ENCODE measurements around the gene NUDT8. TPM values are rescaled to one million over a fixed set of nuclear protein-coding genes. Genes with fewer than 3 reads are reported as not detected.

NUDT8 gene
- total RNA-seq, 1 experiment from 2014 or later = 6.9 TPM

DNA sequence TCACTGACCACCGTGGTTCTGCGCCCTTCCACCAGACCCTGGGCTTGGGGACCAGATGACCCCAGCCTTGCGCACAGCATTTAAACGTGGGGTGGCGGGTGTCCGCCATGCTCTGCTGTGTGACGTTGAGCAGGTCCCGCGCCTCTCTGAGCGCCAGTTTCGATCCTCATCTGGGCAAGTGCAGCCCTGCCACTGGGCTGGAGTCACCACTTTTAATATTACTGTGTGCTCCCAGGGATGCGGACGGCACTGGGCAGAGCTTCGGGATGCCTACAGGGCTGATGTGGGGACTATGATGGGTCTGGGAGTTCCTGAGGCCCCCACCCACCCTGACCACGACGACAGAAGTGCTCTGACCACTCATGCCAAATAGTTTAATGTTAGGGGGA is 1.2 kb upstream of the NUDT8 start:
- H3K9me3 Mint-ChIP-seq (ENCODE audit: unreplicated experiment) = no peaks in the 10 kb centered on the region
- intact Hi-C loops (cut with micrococcal nuclease) = no loop called here
- POLR2A ChIA-PET = interaction anchor here (1.2 to 2.8 kb wide), 4 partner anchors 26 to 71 kb away, joined by 3 to 20 read pairs (median 12); partner anchors contain the start of gene GSTP1
- TF ChIP-seq, protein P1, sequence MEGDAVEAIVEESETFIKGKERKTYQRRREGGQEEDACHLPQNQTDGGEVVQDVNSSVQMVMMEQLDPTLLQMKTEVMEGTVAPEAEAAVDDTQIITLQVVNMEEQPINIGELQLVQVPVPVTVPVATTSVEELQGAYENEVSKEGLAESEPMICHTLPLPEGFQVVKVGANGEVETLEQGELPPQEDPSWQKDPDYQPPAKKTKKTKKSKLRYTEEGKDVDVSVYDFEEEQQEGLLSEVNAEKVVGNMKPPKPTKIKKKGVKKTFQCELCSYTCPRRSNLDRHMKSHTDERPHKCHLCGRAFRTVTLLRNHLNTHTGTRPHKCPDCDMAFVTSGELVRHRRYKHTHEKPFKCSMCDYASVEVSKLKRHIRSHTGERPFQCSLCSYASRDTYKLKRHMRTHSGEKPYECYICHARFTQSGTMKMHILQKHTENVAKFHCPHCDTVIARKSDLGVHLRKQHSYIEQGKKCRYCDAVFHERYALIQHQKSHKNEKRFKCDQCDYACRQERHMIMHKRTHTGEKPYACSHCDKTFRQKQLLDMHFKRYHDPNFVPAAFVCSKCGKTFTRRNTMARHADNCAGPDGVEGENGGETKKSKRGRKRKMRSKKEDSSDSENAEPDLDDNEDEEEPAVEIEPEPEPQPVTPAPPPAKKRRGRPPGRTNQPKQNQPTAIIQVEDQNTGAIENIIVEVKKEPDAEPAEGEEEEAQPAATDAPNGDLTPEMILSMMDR (IDR thresholded peaks at IDR 0.05; ENCODE audit: unreplicated experiment) = no peak
- no peaks in the 10 kb centered on the region for H3K36me3 Mint-ChIP-seq (ENCODE audit: insufficient read depth, unreplicated experiment)
- no peaks in the 10 kb centered on the region for H3K27me3 Mint-ChIP-seq (ENCODE audit: insufficient read depth, unreplicated experiment)
- DNase-seq (ENCODE audit: unreplicated experiment) = no peak
- no TSS peak for BruUV-seq (replicated peaks)
- CTCF ChIA-PET = interaction anchor here (0.6 to 5.0 kb wide), 8 partner anchors 8 to 45 kb away, joined by 3 to 50 read pairs (median 5); no protein-coding TSS in a partner anchor
- peak overlapping the region; percentile 79 for H3K4me3 Mint-ChIP-seq (ENCODE audit: unreplicated experiment)
- no peaks in the 10 kb centered on the region for H3K4me1 Mint-ChIP-seq (ENCODE audit: insufficient read depth, unreplicated experiment)
- peak overlapping the region; percentile 52 for H3K27ac Mint-ChIP-seq (ENCODE audit: low read depth, unreplicated experiment)

DNA sequence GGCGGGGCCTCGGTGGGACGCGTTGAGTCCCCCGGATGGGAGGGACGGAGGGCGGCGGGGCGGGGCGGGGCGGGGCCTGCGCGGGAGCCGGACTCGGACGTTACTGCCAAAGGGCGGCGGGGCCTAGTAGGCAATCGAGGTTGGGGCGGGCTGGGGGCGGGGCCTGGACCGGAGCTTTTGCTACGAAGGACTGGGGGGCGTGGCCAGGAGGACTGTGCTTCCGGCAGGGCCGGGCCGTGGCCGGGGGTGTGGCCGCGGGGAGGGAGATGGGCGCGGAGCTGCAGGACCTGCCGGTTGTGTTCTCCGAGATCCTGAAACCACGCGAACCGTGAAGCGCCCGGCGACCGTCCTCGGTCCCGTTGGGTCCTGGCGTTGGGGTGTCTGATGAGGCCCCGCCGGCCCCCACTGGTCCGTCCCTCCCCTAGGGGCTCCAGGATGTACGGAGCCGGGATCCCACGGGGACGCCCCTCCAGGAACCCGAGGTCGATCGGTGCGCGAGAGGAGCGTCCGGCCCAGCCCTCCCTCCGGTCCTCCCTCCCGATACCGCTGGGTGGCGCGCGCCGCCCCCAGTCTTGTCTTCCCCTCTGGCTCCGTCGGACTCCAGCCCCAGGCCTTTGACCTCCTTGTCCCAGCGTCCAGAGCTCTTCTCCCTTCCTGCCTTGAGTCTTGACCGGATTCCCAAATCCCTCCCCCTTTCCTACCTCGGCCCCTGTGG is 648 bp upstream of the NUDT8 start:
- intact Hi-C loops (cut with micrococcal nuclease) = no loop called here
- Mint-ChIP-seq H3K36me3 (ENCODE audit: insufficient read depth, unreplicated experiment) (no peaks in the 10 kb centered on the region), H3K27me3 (ENCODE audit: insufficient read depth, unreplicated experiment) (no peaks in the 10 kb centered on the region), H3K27ac (ENCODE audit: low read depth, unreplicated experiment) (peak overlapping the region; percentile 52), H3K4me1 (ENCODE audit: insufficient read depth, unreplicated experiment) (no peaks in the 10 kb centered on the region), H3K4me3 (ENCODE audit: unreplicated experiment) (peak overlapping the region; percentile 79), H3K9me3 (ENCODE audit: unreplicated experiment) (no peaks in the 10 kb centered on the region)
- ChIA-PET CTCF (interaction anchor here (0.6 to 5.0 kb wide), 11 partner anchors 8 to 60 kb away, joined by 3 to 50 read pairs (median 6); no protein-coding TSS in a partner anchor), POLR2A (interaction anchor here (0.8 to 2.8 kb wide), 8 partner anchors 22 to 691 kb away, joined by 3 to 20 read pairs (median 7); partner anchors contain the start of gene GSTP1)
- BruUV-seq (replicated peaks) = no TSS peak
- peak; percentile 96 for DNase-seq (ENCODE audit: unreplicated experiment)
- TF ChIP-seq, protein P1 (IDR thresholded peaks at IDR 0.05; ENCODE audit: unreplicated experiment) = peak; percentile 70

DNA sequence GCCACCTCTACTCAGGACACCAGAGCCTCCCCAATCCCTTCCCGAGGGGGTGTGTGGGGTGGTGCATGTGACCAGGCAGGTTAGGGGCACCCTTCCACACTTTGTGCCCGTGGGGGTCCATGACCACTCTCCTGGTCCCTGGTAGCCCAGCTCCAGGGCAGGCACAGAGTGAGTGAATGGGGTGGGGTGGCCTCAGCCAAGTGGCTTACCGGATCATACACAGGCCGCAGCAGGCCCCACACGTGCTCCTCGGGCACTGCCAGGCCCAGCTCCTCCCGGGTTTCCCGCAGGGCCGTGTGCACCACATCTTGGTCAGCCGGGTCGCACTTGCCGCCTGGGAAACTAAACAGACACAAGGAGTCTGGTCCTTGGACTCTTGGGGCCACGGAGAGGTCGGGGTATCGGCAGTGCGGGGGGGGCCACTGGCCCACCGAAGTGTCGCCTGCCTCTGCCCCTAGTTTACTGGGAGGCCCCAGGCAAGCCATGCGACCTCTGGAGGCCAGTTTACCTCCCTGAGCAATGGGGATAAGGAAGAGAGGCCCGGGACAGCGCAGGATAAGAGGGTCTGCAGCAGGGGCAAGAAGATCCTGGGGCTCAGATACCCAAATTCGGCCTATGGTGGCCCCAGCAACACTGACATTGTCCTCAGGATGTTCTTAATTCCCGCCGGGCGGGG is 889 bp downstream of the NUDT8 start:
- H3K36me3 Mint-ChIP-seq (ENCODE audit: insufficient read depth, unreplicated experiment) = no peaks in the 10 kb centered on the region
- CTCF ChIA-PET = interaction anchor here (0.6 to 5.0 kb wide), 12 partner anchors 10 to 85 kb away, joined by 3 to 50 read pairs (median 4); no protein-coding TSS in a partner anchor
- no peaks in the 10 kb centered on the region for H3K27me3 Mint-ChIP-seq (ENCODE audit: insufficient read depth, unreplicated experiment)
- H3K27ac Mint-ChIP-seq (ENCODE audit: low read depth, unreplicated experiment) = no peak overlapping the region
- no peak for DNase-seq (ENCODE audit: unreplicated experiment)
- peak overlapping the region; percentile 79 for H3K4me3 Mint-ChIP-seq (ENCODE audit: unreplicated experiment)
- intact Hi-C loops (cut with micrococcal nuclease) = loop anchor here (1.0 to 5.0 kb wide), 4 partner anchors 30 to 164 kb away; no protein-coding TSS in a partner anchor
- no peaks in the 10 kb centered on the region for H3K4me1 Mint-ChIP-seq (ENCODE audit: insufficient read depth, unreplicated experiment)
- TF ChIP-seq, protein P1 (IDR thresholded peaks at IDR 0.05; ENCODE audit: unreplicated experiment) = no peak
- no TSS peak for BruUV-seq (replicated peaks)
- H3K9me3 Mint-ChIP-seq (ENCODE audit: unreplicated experiment) = no peaks in the 10 kb centered on the region
- POLR2A ChIA-PET = interaction anchor here (0.5 to 2.8 kb wide), 7 partner anchors 10 to 49 kb away, joined by 3 to 20 read pairs (median 7); partner anchors contain the start of gene GSTP1
